Tibial nerve (tissue), 4 donors: ENCODE measurements around the gene SNED1.

ENCODE experiments used
- CTCF ChIP-seq, 5 experiments: fragments of 200-600 bp in 3 of 5; fragments of 450-650 bp in 2 of 5; sonication (generic) in 3 of 5; IDR thresholded peaks; one replicate each; pipeline ENCODE4 v1.5.1; 2016 to 2019; ENCODE audit warnings: antibody characterized with exemption in 5 of 5, mild to moderate bottlenecking in 3 of 5, moderate library complexity in 2 of 5
- EP300 ChIP-seq, 2 donors: sonication (generic); formaldehyde crosslinking; IDR thresholded peaks; one replicate each; pipeline ENCODE4 v1.6.1; 2017; ENCODE audit warnings: antibody characterized with exemption in 2 of 2, mild to moderate bottlenecking in 1 of 2
- POLR2A ChIP-seq, 2 donors: fragments of 450-650 bp; IDR thresholded peaks; one replicate each; pipeline ENCODE4 v1.6.1; 2017; ENCODE audit warnings: antibody characterized with exemption in 2 of 2, mild to moderate bottlenecking in 2 of 2, moderate library complexity in 2 of 2

DNA sequence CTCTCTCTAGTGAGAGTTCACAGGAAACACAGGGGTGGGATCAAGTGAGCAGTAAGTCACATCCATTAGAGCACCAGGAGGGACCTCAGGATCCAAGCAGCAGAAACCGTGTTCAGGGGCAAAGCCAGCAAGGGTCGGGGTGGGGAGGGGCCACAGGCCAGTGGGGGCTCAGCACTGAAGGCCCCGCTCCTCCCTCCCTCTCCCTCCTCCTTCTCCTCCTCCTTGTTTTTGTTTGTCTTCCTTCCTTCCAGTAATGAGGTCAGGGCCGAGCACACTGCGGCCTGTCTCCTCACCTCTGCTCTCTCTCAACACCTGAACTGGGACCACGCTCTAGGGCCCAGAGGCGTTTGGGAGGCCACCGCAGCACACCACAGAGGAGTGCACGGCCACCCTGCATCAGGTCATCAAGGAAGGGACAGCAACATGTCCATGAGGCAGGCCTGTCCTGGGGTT lies 82.8 kb downstream of the SNED1 start:
- TF ChIP-seq CTCF (IDR thresholded peaks at IDR 0.05) (no peak), POLR2A (IDR thresholded peaks at IDR 0.05) (no peak), EP300 (IDR thresholded peaks at IDR 0.05) (no peak)
